NCI-H345 treated with DMSO at 0.1 percent for 48 hours (cell line): ENCODE measurements around the gene MOSPD3.

Experiments
- DNase-seq: peaks from one replicate; lab custom pipeline; 2025; ENCODE audit not compliant: unreplicated experiment; lab: John Stamatoyannopoulos, UW

Gene MOSPD3

DNA sequence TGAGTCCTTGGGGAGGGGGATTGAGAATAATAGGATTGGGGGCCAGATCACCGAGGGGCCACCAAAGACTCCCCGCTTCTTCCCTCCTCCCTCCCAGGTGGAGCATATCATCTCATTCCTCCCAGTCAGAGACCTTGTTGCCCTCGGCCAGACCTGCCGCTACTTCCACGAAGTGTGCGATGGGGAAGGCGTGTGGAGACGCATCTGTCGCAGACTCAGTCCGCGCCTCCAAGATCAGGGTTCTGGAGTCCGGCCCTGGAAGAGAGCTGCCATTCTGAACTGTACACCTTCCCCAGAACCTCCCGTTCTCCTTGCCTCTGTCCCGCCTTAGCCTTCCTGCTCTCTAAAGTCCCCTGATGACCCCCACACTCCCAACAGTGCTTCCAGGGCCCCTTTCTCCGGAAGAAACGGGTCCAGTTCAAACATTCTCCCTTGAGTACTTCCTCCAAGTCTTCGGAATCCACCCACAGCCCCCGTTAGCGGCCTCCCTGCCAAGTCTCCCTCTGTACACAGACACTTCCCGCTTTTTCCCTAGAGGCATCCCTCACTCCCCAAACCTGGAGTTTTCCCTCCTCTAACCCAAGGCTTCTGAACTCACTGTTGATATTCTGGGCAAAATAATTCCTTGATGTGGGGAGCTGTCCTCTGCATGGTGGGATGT, 22.1 kb upstream of the MOSPD3 start:
- DNase-seq = no peak

DNA sequence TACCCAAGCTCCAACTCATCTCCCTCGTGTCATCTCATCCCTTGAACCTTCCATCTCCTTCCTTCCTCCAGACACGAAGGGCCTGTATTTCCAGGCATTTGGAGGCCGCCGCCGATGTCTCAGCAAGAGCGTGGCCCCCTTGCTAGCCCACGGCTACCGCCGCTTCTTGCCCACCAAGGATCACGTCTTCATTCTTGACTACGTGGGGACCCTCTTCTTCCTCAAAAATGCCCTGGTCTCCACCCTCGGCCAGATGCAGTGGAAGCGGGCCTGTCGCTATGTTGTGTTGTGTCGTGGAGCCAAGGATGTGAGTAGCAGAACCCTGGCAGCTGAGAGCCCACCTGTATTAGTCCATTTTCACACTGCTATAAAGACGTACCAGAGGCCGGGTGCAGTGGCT, 20.7 kb upstream of the MOSPD3 start:
- no peak for DNase-seq

DNA sequence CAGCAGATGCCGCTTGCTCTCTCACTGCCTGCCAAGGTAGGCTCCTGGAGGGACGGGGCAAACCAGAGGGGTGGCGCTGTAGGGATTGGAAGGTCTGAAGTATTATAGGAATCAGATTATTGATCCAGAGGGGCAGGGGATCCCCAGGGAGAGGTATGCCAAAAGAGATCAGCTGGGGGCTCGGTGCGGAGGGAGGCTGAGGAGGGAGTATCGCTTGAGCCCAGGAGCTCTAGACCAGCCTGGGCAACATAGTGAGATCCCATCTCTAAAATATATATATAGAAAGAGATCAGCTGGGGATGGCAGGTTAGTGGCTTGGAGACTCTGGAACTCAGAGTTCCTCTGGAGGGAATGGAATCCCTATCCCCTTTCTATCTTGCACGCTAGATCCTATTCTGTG, 17.2 kb upstream of the MOSPD3 start:
- DNase-seq = no peak

DNA sequence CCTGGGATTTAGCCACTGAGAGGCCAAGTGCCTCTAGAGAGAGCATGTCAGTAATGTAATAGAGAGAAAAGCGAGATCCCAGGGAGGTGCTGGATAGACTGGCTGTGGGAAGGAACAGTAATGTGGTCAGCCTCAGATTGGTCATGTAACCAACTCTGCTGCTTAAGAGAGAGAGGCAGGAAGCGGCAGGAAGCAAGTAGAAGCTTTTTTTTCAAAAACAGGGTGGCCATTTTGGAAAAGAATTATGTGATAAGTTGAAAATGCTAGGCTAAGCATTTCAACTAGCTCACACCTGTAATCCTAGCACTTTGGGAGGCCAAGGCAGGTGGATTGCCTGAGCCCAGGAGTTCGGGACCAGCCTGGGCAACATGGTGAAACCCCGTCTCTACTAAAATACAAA, 13.9 kb upstream of the MOSPD3 start:
- no peak for DNase-seq

DNA sequence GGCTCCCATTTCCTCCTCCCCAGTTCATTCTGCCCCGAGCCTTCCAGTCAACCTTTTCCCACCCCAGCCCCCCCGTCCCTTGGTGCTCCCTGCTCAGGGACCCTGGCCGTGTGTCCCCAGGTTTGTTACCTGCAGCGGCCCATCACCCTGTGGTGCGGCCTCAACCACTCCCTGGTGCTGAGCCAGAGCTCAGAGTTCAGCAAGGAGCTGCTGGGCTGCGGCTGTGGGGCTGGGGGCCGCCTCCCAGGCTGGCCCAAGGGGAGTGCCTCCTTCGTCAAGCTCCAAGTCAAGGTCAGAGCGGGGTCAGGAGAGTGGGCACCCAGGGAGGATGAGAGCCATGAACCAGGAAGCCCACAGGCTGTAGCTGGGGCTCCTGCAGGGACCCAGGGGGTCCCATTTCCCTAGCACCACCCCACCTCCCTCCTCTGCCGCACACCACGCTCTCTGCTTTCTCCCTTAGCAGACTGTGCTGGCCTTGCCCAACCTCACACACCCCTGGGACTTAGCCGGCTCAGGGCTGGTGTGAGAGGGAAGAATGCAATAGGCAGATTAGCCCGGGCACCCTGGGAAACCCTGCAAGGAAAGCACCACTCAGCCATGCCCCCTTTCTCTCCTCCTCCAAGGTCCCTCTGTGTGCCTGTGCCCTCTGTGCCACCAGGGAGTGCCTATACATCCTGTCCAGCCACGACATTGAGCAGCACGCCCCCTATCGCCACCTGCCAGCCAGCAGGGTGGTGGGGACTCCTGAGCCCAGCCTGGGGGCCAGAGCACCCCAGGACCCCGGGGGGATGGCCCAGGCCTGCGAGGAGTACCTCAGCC, 12.2 kb upstream of the MOSPD3 start:
- no peak for DNase-seq

DNA sequence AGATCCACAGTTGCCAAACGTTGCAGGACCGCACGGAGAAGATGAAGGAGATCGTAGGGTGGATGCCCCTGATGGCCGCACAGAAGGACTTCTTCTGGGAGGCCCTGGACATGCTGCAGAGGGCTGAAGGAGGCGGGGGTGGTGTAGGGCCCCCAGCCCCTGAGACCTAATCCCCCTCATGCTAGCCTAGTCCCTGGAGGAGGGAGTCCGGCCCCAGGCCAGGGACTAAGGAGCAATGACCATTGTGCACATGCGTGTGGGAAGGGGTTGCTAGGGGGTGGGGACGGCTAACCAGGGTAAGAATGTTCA, 11.7 kb upstream of the MOSPD3 start:
- DNase-seq = no peak

DNA sequence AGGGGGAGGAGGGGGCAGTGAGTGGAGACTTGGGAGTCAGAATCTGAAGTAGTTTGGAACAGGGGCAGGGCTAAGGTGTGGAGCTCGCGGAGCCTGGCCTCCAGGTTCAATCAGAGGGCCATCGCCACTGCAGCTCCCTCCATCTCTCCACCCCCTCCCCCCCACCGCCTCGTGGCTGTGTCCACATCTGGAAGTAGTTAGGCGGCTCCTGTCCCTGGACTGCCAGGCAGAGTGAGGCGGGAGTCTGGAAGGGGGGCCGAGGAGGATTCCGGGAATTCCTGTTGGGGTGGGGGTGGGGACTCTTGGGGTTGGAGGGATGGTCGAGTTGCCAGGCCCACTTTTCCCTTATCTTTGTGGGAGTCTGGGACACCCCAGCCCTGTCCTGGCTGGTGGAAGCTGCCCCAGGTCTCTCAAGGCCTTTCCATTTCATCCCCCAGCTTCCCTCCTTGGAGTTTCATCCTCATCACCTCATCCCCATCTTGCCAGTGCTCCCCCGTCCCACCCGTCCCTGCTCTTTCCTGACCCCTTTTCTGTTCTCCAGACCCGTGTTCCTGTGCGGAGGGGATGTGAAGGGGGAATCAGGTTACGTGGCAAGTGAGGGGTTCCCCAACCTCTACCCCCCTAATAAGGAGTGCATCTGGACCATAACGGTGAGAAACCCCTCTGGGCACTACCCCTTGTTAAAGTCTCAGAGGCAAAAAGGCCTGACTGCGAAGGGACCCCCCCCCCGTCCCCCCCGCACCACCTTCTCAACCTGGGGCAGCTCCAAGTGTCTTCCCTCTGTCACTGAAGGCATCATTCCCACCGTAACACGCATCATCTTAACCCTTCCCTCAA, 9.2 kb upstream of the MOSPD3 start:
- no peak for DNase-seq

DNA sequence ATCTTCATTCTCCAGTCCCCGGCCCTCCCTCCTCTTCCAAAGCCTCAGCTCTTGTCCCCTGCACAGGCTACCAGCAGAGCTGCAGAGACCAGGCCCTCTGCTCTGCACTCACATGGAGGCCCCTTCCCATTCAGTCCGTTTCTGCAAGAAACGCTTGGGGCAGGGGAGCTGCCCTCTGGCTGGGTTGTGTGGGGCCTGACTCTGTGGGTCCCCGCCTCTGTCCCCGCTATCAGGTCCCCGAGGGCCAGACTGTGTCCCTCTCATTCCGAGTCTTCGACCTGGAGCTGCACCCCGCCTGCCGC, 8.7 kb upstream of the MOSPD3 start:
- no peak for DNase-seq

DNA sequence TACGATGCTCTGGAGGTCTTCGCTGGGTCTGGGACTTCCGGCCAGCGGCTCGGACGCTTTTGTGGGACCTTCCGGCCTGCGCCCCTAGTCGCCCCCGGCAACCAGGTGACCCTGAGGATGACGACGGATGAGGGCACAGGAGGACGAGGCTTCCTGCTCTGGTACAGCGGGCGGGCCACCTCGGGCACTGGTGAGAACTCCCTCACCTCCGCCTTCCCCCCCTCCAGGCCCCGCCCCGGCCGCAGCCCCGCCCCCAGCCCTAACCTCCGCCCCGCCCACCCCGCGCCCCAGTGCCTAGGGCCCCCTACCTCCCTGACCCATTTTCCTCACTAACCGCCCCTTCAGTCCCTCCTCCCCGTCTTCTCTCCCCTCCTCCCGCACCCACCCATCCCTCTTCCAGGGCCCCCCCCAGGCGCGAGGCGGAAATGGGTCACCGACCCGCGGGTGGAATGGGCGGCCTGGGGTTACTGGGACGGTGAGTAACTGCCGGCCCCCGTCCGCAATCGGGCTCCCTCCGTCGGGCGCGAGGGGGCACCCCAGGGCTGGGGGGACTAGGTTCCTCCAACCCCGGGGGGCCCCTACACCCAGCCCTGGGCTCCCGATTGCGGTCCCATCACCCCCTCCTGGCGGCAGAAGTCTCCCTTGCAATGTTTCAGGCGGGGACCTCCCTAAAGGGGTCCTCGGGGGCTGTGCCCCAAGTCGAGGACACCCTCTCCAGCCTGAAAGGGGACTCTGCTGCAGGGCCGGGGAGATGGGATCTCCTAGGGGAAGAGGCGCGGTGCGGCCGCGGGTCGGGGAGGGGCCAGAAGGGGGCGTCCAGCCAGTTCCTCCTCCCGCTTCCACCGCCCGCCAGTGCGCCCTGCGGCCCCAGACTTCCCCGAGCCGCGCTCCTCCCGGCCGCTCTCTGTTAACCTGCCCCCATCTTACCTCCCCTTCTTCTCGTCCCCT, 8.0 kb upstream of the MOSPD3 start:
- peak; percentile 36 for DNase-seq

DNA sequence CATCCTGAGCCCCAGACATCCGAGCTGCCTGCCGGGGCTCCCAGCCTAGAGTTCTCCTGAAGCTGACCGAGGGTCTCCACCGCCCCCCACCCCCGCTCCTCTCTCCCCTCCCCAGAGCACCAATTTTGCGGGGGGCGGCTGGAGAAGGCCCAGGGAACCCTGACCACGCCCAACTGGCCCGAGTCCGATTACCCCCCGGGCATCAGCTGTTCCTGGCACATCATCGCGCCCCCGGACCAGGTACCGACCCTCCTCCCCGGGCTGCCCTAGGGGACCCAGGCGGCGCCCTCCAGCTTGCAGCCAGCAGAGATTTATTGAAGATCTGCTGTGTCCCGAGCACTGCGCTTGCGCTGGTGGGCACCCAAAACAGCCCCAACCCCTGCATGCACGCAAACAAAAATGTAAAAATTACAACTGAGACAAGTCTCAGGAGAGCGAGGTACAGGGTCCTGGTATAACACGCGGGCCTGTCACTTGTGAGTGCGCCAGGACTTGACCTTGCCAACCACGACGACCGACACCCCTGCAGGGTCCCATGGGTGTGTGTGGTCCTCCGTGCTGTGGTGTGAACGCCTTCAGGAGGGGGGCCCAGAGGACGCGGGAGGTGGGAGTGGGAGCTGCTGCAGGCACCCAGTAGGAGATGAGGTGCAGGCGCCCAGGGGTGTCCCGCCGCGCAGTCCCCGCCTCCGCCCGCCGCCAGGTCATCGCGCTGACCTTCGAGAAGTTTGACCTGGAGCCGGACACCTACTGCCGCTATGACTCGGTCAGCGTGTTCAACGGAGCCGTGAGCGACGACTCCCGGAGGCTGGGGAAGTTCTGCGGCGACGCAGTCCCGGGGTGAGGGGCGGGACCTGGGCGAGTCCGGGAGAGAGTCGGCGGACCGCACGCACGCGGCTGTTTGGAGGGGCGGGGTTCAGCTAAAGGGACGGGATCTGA, 7.1 kb upstream of the MOSPD3 start:
- DNase-seq = no peak

DNA sequence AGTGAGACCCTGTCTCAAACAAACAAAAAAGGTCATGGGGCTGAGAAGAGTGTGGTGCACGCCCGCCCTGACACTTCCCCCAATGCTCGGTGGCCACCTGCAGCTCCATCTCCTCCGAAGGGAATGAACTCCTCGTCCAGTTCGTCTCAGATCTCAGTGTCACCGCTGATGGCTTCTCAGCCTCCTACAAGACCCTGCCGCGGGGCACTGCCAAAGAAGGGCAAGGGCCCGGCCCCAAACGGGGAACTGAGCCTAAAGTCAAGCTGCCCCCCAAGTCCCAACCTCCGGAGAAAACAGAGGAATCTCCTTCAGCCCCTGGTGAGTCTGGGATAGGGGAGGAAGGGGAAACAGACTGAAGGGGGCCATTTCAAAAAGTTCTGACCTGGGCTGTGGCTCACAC, 6.0 kb upstream of the MOSPD3 start:
- no peak for DNase-seq

DNA sequence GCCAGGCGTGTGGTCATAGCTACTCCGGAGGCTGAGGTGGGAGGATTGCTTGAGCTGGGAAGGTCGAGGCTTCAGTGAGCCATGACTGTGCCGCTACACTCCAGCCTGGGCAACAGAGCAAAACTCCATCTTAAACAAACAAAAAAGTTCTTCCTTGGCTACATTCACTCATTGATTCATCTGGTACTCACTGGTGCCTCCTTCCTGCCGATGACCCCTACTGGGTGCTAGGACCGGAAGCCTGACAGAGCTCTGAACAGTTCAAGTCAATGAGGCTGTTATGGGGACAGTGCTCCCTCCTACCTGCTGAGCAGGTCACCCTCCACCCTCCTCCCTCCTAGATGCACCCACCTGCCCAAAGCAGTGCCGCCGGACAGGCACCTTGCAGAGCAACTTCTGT, 5.2 kb upstream of the MOSPD3 start:
- no peak for DNase-seq

DNA sequence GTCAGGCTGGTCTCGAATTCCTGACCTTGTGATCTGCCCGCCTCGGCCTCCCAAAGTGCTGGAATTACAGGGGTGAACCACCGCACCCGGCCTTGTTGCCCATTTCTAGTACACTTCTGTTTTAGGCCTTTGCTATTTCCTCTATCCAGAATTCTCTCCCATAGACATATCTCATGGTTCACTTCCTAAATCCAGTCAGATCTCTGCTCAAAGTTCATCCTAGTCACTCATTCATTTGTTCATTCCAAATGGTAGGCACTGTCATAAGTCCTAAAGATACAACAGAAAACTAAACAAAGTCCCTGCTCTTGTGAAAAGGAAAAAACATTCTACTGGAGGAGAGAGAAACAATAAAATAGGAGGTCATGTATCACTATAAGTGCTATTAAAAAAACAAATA, 2.4 kb upstream of the MOSPD3 start:
- no peak for DNase-seq

DNA sequence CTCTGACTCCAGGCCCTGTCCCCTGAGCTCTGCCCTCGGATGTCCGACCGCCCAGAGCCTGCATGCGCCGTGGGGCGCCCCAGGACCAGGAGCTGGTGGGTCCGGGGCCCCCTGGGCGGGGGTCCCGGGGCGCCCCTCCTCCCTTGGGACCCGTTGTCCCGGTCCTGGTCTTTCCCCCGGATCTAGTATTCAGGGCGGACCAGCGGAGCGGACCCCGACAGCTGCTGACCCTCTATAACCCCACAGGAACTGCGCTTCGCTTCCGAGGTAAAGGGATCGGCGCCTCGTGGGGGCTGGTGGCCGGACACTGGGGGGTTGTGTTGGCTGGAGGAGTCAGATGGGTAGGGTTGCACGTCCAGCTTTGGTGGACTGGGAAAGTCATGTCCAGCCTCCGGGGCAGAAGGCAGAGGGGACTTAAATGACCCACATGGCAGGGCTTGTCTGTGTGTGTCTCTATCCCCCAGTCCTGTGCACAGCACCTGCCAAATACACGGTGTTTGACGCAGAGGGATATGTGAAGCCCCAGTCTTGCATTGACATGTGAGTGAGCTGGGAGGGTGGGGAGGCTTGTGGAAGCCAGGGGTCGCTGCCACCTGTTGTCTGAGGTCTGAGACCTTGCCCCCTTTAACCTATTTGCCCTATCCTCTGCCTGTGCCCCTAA, 520 bp downstream of the MOSPD3 start:
- no peak for DNase-seq

DNA sequence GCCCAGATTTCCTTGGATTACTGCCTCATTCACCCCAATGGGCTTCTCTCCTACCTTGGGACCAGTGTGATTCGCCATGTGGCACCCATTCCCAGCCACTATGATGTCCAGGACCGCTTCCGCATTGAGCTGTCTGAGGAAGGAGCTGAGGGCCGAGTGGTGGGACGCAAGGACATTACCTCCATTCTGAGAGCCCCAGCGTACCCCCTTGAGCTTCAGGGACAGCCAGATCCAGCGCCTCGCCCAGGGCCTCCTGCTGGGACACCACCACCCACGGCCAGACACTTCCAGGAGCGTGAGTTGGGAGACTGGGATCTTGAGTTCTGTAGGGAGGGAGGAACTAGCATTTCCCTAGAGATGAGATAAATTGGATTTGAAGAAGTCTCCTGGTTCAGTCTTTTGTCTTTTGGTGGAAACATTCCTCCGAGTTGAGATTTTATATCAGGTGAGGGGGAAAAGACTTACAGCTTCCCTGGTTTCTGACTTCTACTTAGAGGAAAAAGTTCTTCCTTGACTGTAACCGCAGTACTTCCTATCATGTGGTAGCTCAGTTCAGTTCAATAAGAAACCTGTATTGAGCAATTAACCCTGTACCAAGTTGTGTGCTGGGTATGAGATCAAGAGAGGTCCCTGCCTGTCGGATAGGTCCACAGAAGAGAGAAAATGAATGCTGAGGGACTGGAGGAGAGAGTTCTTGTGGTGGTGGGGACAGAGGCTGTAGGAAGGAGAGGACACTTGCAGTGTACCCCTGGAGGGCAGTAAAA, 1.3 kb downstream of the MOSPD3 start:
- DNase-seq = no peak

DNA sequence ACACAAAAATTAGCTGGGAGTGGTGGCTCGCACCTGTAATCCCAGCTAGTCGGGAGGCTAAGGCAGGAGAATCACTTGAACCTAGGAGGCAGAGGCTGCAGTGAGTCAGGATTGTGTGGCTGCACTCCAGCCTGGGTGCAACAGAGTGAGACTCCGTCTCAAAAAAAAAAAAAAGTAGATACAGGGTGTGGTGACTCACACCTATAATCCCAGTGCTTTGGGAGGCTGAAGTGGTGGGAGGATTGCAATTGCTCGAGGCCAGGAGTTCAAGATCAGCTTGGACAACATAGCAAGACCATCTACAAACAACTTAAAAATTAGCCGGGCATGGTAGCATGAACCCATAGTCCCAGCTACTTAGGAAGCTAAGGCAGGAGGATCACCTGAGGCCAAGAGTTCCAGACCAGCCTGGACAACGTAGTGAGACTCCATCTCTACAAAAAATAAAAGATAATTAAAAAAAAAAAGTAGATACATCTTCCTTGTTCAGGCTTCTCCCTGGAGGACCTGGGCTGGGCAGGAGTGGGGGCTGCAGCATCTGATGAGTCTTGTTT, 2.0 kb downstream of the MOSPD3 start:
- no peak for DNase-seq

DNA sequence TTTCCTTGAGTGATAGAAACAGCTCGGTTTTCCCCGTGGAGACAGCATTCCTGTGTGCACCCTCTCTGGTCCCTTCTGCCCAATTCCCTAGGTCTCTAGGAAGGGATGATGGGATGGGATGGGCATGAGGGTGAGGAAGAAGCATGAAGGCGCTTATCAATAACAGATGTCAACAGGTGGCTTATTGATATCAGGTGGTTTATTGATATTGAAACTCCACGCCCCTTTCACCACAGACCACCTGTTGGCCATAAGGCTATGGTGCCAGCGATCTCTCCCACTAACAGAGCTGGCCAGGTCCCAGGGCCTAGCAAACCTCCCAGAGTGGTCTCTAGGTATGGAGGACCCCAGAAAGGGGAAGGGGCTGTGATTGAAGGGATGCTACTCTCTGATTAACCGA, 7.9 kb downstream of the MOSPD3 start:
- no peak for DNase-seq

DNA sequence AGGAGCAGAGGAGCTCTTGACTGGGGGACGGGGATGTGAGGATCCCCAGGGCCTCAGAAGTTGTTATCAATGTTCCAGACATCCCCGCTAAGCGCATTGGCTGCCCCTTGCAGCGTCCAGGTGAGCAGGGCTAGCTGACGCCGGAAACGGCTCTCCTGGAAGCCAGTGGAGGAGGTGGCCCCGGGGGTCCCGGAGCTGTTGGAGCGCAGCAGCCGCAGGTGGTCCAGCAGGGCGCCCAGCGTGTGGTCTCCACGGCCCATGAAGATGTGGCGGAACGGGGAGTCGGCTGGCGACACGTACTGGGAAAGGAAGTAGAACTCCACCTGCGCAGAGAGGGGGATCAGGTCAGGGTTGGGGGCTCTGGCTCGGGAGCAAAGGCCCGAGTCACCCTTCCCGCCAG, 8.5 kb downstream of the MOSPD3 start:
- DNase-seq = no peak

DNA sequence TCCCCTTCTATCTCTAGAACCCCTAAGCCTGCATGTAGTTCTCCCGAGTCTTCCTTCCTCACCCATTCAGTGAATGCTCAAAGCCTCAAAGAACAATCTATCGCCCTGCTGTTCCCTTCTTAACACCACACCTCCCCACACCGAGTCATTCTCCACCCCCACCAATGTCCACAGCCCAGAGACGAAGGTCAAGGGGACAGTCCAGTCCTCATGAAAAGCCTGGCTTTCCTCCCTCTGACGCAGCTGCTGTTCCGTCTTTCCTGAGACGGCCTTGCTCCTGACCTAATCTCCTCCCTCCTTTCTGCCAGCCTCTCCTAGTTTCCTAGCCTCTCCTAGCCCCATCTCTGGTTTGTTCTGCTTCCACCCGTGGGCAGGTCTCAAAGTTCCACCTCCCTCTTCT, 9.2 kb downstream of the MOSPD3 start:
- no peak for DNase-seq
